ENCODE measurements around the gene GUCA1C.

The GUCA1C gene, protein sequence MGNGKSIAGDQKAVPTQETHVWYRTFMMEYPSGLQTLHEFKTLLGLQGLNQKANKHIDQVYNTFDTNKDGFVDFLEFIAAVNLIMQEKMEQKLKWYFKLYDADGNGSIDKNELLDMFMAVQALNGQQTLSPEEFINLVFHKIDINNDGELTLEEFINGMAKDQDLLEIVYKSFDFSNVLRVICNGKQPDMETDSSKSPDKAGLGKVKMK

GRCh38 chr3:108953700-108954099 is at the start of gene GUCA1C:
Gene GUCA1C (minus strand): TSS chr3:108953879. CDS start chr3:108953762, 117 bp downstream.
- FAIRE-seq (no peak), DNase-seq (ENCODE audit: insufficient read length, low spot score) (no peak)
- TF ChIP-seq POLR2A (IDR thresholded peaks at IDR 0.05; ENCODE audit: low read depth, low read length), result no peak

DNA sequence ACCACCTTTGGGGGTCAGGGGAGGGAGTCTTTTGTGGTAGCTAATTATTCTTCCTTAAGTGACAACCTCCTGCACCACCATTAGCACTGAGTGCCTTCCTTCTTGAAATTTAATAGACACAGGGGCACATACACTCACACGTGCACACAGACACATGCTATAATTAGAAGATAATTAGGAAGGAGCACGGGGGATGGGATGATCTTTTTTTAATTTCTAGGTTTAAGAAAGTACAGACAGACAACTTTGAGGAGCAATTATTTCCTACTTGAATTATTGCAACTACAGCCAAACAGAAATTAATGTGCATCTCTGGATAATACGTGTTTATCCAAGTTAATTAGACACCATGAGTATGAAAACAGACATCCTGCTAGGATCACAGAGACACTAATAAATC is 44.8 kb upstream of the GUCA1C start:
- no peak for TF ChIP-seq POLR2A (IDR thresholded peaks at IDR 0.05; ENCODE audit: low read depth, low read length)
- no peak for DNase-seq (ENCODE audit: insufficient read length, low spot score)
- FAIRE-seq, result no peak

DNA sequence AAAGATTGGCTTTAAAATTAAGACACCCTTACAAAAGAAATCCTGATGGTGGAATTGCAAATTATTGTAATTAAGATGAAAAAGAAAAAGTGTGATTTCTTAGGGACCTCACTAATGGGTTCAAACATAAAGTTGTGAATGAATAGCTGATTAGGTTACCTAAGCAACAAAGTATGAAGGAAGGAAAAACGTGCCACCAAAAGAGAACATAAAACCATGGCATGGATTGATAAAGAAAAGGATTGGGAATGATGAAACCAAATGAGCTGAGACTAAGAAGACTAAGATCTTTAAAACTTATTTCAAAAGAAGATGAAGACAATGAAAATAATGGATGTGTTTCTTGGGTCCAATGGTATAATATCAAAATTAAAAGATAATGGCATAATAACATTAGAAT is 32.2 kb upstream of the GUCA1C start:
- FAIRE-seq (no peak), DNase-seq (ENCODE audit: insufficient read length, low spot score) (no peak)
- TF ChIP-seq POLR2A (IDR thresholded peaks at IDR 0.05; ENCODE audit: low read depth, low read length), result no peak

GRCh38 chr3:108983051-108983450 is 29.4 kb upstream of the GUCA1C start:
- TF ChIP-seq POLR2A (IDR thresholded peaks at IDR 0.05; ENCODE audit: low read depth, low read length), result no peak
- DNase-seq (ENCODE audit: insufficient read length, low spot score), result no peak
- no peak for FAIRE-seq

DNA sequence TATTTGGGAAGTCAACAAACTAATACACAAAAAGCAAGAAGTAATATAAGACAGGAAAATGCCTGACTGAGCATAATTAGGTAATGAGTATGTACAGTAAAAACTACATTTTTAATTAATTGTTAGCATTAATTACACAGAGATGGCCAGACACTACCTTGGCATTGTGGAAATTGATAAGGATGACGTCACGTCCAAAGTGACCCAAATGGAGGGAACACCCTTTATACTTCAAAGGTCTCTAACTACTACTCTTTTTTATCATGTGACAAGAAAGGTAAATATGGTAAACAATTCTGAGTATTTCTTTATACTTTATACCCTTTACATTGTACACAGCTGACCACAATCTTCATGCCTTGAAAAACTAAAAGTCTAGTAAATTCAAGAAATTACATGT is 22.4 kb upstream of the GUCA1C start:
- FAIRE-seq, result no peak
- no peak for TF ChIP-seq POLR2A (IDR thresholded peaks at IDR 0.05; ENCODE audit: low read depth, low read length)

DNA sequence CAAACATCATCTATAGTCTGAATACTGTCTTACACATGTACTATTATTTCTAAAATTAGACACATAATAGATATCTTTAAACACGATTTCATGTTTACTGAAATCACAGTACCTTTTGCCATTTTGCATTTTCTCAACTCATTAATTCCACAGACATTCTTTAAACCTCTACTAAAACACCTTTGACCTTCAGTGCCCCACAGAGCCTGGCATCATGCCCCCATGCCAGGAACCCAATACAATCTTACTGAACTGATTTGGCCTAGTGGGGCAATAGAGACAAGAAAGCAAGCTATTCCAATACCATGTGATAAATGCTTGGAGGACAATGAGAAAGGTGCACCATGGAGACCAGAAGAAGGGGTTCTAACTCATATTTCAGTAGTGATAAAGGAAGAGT is 19.3 kb upstream of the GUCA1C start:
- TF ChIP-seq POLR2A (IDR thresholded peaks at IDR 0.05; ENCODE audit: low read depth, low read length), result no peak
- no peak for FAIRE-seq

More for the DNA sequence above, 22.4 kb upstream of the GUCA1C start:
- DNase-seq (ENCODE audit: insufficient read length, low spot score), result no peak

GRCh38 chr3:108972482-108972881 is 18.8 kb upstream of the GUCA1C start:
- TF ChIP-seq POLR2A (IDR thresholded peaks at IDR 0.05; ENCODE audit: low read depth, low read length), result no peak
- FAIRE-seq (no peak), DNase-seq (ENCODE audit: insufficient read length, low spot score) (no peak)

More for the DNA sequence above, 19.3 kb upstream of the GUCA1C start:
- no peak for DNase-seq (ENCODE audit: insufficient read length, low spot score)

GRCh38 chr3:108970561-108970960 is 16.9 kb upstream of the GUCA1C start:
- DNase-seq (ENCODE audit: insufficient read length, low spot score) (no peak), FAIRE-seq (no peak)
- TF ChIP-seq POLR2A (IDR thresholded peaks at IDR 0.05; ENCODE audit: low read depth, low read length), result no peak

DNA sequence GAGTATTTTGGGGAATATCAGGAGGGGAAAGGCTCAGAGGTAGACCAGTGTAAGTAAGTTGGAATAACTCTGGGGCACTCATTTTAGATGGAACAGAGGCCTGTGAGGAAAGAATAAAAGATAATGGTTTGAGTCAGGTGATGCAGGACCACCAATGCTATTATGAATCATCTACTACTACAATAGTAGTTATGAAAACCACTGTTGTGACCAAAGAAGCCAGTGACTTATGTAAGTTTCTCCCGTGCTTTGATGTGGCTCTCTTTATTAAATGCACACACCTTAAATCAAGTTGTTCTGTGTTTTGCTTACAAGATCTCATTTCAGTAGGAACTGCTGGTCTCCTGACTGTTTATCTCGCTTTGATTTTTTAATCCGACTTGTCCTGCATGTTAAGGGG is 13.1 kb upstream of the GUCA1C start:
- FAIRE-seq, result no peak
- DNase-seq (ENCODE audit: insufficient read length, low spot score), result no peak
- TF ChIP-seq POLR2A (IDR thresholded peaks at IDR 0.05; ENCODE audit: low read depth, low read length), result no peak

DNA sequence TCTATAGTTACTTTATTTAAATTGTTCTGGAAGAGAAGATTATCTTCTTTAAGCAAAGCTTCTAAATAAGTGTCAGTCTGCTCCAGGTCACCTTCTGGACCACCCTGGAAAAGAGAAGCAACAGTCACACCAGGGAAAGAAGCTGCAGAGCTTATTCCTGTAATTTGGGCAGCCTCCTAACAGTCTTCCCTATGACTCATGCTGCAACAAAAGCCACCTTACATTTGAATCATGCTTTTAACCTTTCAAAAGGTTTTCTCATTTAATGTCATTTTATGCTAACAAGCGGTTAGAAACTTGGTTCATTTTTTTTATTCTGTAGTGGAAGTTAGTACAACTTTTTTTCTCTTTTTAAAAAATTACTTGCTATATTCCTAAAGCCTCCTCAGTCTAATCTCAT is 5.3 kb upstream of the GUCA1C start:
- TF ChIP-seq POLR2A (IDR thresholded peaks at IDR 0.05; ENCODE audit: low read depth, low read length), result no peak
- DNase-seq (ENCODE audit: insufficient read length, low spot score) (no peak), FAIRE-seq (no peak)

DNA sequence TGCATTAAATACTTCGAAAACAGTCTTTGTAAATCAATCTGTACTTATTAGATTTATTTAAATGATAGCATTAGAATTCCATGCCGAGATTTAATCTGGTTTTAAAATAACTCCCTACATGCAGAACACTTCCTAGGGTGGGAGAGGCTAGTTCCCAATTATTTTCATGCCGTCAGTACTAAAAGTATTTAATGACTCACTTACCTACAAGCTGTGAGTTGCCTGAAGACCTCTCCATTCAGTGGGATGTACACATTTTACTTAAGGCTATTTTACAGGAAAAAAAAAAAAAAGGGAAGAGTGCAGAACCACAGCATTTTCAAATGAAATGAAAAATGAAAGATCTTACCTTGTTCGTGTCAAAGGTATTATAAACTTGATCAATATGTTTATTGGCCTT is 469 bp downstream of the GUCA1C start:
- TF ChIP-seq POLR2A (IDR thresholded peaks at IDR 0.05; ENCODE audit: low read depth, low read length), result no peak
- FAIRE-seq, result no peak
- no peak for DNase-seq (ENCODE audit: insufficient read length, low spot score)

- DNase-seq (ENCODE audit: insufficient read length, low spot score) (no peak), FAIRE-seq (no peak)
- TF ChIP-seq POLR2A (IDR thresholded peaks at IDR 0.05; ENCODE audit: low read depth, low read length), result no peak
Observed at GRCh38 chr3:108951820-108952501, 1.7 kb downstream of the GUCA1C start.

DNA sequence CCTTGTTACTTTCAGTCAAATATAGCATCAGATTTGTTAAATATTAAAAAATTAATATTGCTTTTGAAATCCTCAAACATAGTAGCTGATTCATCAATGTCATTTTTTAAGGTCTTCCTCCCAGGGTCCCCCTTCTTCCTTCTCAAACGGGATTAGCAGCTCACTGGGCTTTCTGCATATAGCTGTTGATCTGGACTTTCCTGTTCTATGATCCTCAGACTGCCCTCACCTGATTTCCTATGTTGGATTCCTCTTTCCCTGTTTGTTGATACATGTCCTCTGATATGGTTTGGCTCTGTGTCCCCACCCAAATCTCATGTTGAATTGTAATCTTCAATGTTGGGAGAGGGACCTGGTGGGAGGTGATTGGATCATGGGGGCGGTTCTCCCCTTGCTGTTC is 5.8 kb downstream of the GUCA1C start:
- no peak for TF ChIP-seq POLR2A (IDR thresholded peaks at IDR 0.05; ENCODE audit: low read depth, low read length)
- FAIRE-seq (no peak), DNase-seq (ENCODE audit: insufficient read length, low spot score) (no peak)

GRCh38 chr3:108946292-108947285 is 7.1 kb downstream of the GUCA1C start:
- FAIRE-seq (no peak), DNase-seq (ENCODE audit: insufficient read length, low spot score) (no peak)
- no peak for TF ChIP-seq POLR2A (IDR thresholded peaks at IDR 0.05; ENCODE audit: low read depth, low read length)

Measured in H54 (cell line).